Endothelial cell of umbilical vein (primary cell): Measurements from ENCODE around the gene UBTD1. TPM values are rescaled to one million over a fixed set of nuclear protein-coding genes. Genes with fewer than 3 reads are reported as not detected.

Experiments used
- BruUV-seq: library from RNA; stranded (reverse); fragments of 400-500 nt; replicated peaks from 2 replicates; lab custom pipeline; 2021; lab: Mats Ljungman, UMichigan
- CTCF ChIA-PET: fragments of 300-600, 350-600 bp; sonication (Branson Sonifier 250); formaldehyde crosslinking; loops from one replicate; lab custom pipeline; 2021; ENCODE audit warnings: antibody characterized with exemption, inconsistent platforms; lab: Charles Lee
- POLR2A ChIA-PET: fragments of 300-600, 350-600 bp; sonication (Branson Sonifier 250); formaldehyde crosslinking; loops from one replicate; lab custom pipeline; 2021; ENCODE audit warnings: antibody characterized with exemption, inconsistent platforms; lab: Charles Lee
- DNase-seq: peaks from one replicate; pipeline ENCODE4 v3.0.0-alpha.2; 2011; ENCODE audit warnings: low read depth, low spot score
- FAIRE-seq: peaks from 2 replicates; lab custom pipeline; 2011; peaks lifted over from hg19 to GRCh38; lab: Jason Lieb, UNC
- H2AFZ ChIP-seq: 2 replicates; pipeline ENCODE4 v1.6.0; 2012; ENCODE audit warnings: low read depth, low read length, control low read depth, inconsistent platforms
- H3K27ac ChIP-seq: 2 replicates; pipeline ENCODE4 v1.5.1; 2011; ENCODE audit warnings: low read depth, mild to moderate bottlenecking, control low read depth, low read length, moderate library complexity; ENCODE audit not compliant: insufficient read depth
- H3K27me3 ChIP-seq, 2 experiments: 2 replicates each; pipeline versions ENCODE4 v1.6.0 to v1.6.1; 2011; ENCODE audit warnings: low read length in 2 of 2, mixed read lengths in 1 of 2; ENCODE audit not compliant: control insufficient read depth in 2 of 2, insufficient read depth in 2 of 2
- H3K36me3 ChIP-seq, 2 experiments: 2 replicates in 1 of 2; 3 replicates in 1 of 2; pipeline ENCODE4 v1.5.1; 2011; ENCODE audit warnings: low read length in 2 of 2, mild to moderate bottlenecking in 1 of 2, moderate library complexity in 1 of 2; ENCODE audit not compliant: control insufficient read depth in 2 of 2, insufficient read depth in 2 of 2; ENCODE audit errors: extremely low read depth in 1 of 2
- H3K4me1 ChIP-seq: 3 replicates; pipeline ENCODE4 v1.5.1; 2011; ENCODE audit warnings: mild to moderate bottlenecking, low read length; ENCODE audit not compliant: control insufficient read depth, insufficient read depth; ENCODE audit errors: extremely low read depth
- H3K4me2 ChIP-seq: 2 replicates; pipeline ENCODE4 v1.6.1; 2011; ENCODE audit warnings: low read length, control low read depth, mixed read lengths; ENCODE audit not compliant: insufficient read depth
- H3K4me3 ChIP-seq, 3 experiments: fragments of 200-600 bp in 1 of 3; sonication (generic), shearing (Covaris generic) in 1 of 3; replicated peaks in 1 of 3; 2 replicates each; pipeline ENCODE4 v1.5.1; 2011 to 2016; ENCODE audit warnings: control low read depth in 3 of 3, low read length in 3 of 3, mild to moderate bottlenecking in 2 of 3, inconsistent platforms in 1 of 3, low read depth in 1 of 3, moderate library complexity in 1 of 3; ENCODE audit not compliant: insufficient read depth in 1 of 3
- H3K79me2 ChIP-seq: 2 replicates; pipeline ENCODE4 v1.6.0; 2012; ENCODE audit warnings: low read length, inconsistent platforms; ENCODE audit not compliant: control insufficient read depth, insufficient read depth
- H3K9ac ChIP-seq: replicated peaks from 2 replicates; pipeline ENCODE3; 2011; ENCODE audit warnings: low read length, control low read depth; ENCODE audit not compliant: insufficient read depth; ENCODE audit errors: extremely low read depth
- H3K9me1 ChIP-seq: replicated peaks from 3 replicates; pipeline ENCODE4 v1.6.0; 2011; ENCODE audit warnings: mild to moderate bottlenecking, low read length; ENCODE audit not compliant: control insufficient read depth, insufficient read depth; ENCODE audit errors: extremely low read depth
- H3K9me3 ChIP-seq: replicated peaks from 2 replicates; pipeline ENCODE4 v1.5.1; 2012; ENCODE audit warnings: low read length, inconsistent platforms; ENCODE audit not compliant: control insufficient read depth, insufficient read depth
- H4K20me1 ChIP-seq: replicated peaks from 2 replicates; pipeline ENCODE3; 2011; ENCODE audit warnings: mild to moderate bottlenecking, low read length; ENCODE audit not compliant: control insufficient read depth, insufficient read depth; ENCODE audit errors: extremely low read depth
- EZH2 ChIP-seq: IDR thresholded peaks from 2 replicates; pipeline ENCODE4 v1.6.1; 2012; ENCODE audit warnings: borderline replicate concordance, low read depth, mild to moderate bottlenecking, moderate library complexity, low read length, inconsistent platforms; ENCODE audit not compliant: severe bottlenecking
- MAX ChIP-seq: IDR thresholded peaks from 2 replicates; pipeline ENCODE4 v1.6.1; 2011; ENCODE audit not compliant: insufficient read depth, insufficient read length
- MYC ChIP-seq: IDR thresholded peaks from one replicate; pipeline ENCODE4 v1.6.1; 2011; ENCODE audit warnings: mild to moderate bottlenecking, low read depth, low read length
- dilution Hi-C: fragments of 300-500 bp; cut with MboI; formaldehyde crosslinking; loops from one replicate; pipeline ENCODE4 v1.15.0; 2019; ENCODE audit warnings: low sequenced_read_pairs; ENCODE audit not compliant: extremely low pct_ligation_motif_present
- intact Hi-C: fragments of 100-400 bp; cut with micrococcal nuclease; formaldehyde crosslinking; loops from one replicate; pipeline ENCODE4 v1.10.0; 2022
- polyA plus RNA-seq, 4 experiments: library from polyadenylated mRNA; depleted of rRNA in 3 of 4; stranded (reverse) in 3 of 4; unstranded in 1 of 4; fragments of >200 nt; gene quantifications; 2 replicates each; pipeline versions ENCODE4 v1.2.1 to v1.2.3, GENCODE V29; 2011 to 2012; ENCODE audit warnings: missing spikeins in 1 of 4
- total RNA-seq: library from RNA; stranded (reverse); gene quantifications from 2 replicates; pipeline ENCODE4 v1.2.3, GENCODE V29; 2021

Gene UBTD1
- total and polyA plus RNA-seq, 2 donors (not counting 3 experiments of a cell fraction or from before 2014, with no cell fraction given), result 42.6 to 63.7 TPM

DNA sequence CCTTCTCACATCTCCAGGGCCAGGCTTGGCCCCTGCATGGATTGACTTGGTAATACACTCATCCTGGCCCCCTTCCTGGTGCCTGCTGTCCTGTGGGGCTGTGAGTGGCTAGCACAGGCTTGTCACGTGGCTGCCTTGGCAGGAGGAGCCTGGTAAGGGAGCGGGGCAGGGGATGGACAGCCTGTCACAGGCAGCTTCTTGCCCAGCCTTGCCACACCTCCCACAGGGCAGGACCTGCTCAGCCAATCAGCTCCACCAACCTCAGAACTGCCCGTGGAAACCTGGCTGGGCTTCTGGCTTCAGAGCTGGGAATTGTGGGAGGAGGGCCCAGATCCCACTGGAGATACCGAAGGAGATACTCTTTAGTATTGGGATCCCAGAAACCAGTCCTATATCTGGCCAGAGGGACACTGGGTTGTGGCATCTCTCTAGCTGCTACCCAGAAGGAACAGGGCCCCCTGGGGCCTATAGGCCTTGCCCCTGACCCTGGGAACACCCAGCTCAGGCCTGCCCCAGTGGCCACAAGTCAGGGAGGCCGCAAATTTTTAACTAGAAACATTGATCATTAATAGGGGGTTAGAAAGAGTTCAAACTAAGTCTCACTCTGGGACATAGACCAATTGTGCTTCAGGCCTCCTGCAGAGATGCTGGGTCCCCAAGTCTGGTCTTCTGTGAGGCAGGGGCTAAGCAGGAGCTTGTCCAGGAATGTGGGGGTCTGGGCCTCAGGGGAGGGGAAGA lies 85.5 kb downstream of the UBTD1 start, which contains the start of gene HOGA1:
Gene HOGA1 (plus strand): TSS at position 330 of the 738 bp plus-strand sequence. CDS start 315 bp downstream, at position 645.
- no peaks in the 10 kb centered on the region for H3K4me1 ChIP-seq
- CTCF ChIA-PET, result interaction anchor here (1.2 to 3.0 kb wide), 6 partner anchors 8 to 28 kb away, joined by 3 to 11 read pairs (median 8); partner anchors contain the start of gene ANKRD2
- H3K79me2 ChIP-seq, result no peaks in the 10 kb centered on the region
- no peaks in the 10 kb centered on the region for H3K36me3 ChIP-seq
- intact Hi-C loops, result loop anchor here (1.0 kb wide), 1 partner anchor 12 kb away; no protein-coding TSS in a partner anchor
- H3K9ac ChIP-seq, result no peak within 1 kb of the TSS
- peak within 1 kb of the TSS; percentile 28 for H2AFZ ChIP-seq
- H3K4me2 ChIP-seq, result no peak within 1 kb of the TSS
- no peak within 1 kb of the TSS for H3K4me3 ChIP-seq
- peak; percentile 47 for DNase-seq
- no peak within 1 kb of the TSS for H3K27ac ChIP-seq
- dilution Hi-C loops, result no loop called here
- POLR2A ChIA-PET, result no interaction called here
- H4K20me1 ChIP-seq, result no peaks in the 10 kb centered on the region
- H3K27me3 ChIP-seq, result no peaks in the 10 kb centered on the region
- no peaks in the 10 kb centered on the region for H3K9me3 ChIP-seq
- no peaks in the 10 kb centered on the region for H3K9me1 ChIP-seq
- TF ChIP-seq MAX (peak; percentile 18), EZH2 (no peak), MYC (no peak)
- no TSS peak for BruUV-seq
- peak; percentile 86 for FAIRE-seq

DNA sequence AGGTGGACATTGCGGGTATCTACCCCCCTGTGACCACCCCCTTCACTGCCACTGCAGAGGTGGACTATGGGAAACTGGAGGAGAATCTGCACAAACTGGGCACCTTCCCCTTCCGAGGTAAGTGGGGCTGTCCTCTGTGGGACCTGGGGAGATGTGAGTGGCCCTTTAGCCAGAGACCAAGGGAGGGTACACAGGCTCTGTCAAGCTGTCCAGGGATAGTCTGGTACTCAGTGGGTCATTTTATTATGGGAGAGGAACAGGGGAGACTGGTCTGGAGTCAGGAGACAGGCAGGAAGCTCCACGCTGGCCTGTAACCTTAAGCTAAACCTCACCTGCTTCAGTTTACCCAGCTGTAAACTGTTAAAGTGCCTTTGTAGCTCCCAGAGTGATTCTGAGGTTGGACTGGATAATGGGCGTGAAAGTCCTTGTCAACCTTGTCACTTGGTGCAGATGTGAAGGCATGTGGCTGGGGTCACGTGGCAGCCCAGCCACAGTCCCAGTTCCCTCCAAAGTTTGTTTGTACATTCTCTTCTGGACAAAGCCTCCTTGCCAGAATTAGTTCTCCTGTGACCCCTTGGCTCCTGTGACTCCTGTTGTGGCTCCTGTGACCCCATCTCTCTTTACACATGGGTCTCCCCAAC lies 86.2 kb downstream of the UBTD1 start:
- no peaks in the 10 kb centered on the region for H3K27me3 ChIP-seq
- no peak for TF ChIP-seq MAX
- no TSS peak for BruUV-seq
- H3K9me3 ChIP-seq, result no peaks in the 10 kb centered on the region
- H3K4me3 ChIP-seq, result no peak overlapping the region
- DNase-seq, result no peak
- H3K9me1 ChIP-seq, result no peaks in the 10 kb centered on the region
- no peaks in the 10 kb centered on the region for H3K79me2 ChIP-seq
- no peak overlapping the region for H3K9ac ChIP-seq
- H3K4me2 ChIP-seq, result no peak overlapping the region
- no peaks in the 10 kb centered on the region for H3K36me3 ChIP-seq
- ChIA-PET CTCF (interaction anchor here (1.0 to 2.1 kb wide), 6 partner anchors 9 to 28 kb away, joined by 4 to 11 read pairs (median 8); partner anchors contain the start of gene ANKRD2), POLR2A (no interaction called here)
- H4K20me1 ChIP-seq, result no peaks in the 10 kb centered on the region
- H3K27ac ChIP-seq, result no peak overlapping the region
- H3K4me1 ChIP-seq, result no peaks in the 10 kb centered on the region
- intact Hi-C loops, result loop anchor here (1.0 kb wide), 1 partner anchor 11 kb away; no protein-coding TSS in a partner anchor
- dilution Hi-C loops, result no loop called here
- no peak overlapping the region for H2AFZ ChIP-seq
- no peak for FAIRE-seq
